Mucosa of rectum (tissue), 2 donors: Measurements from ENCODE around the gene EFR3B.

Experiments
- H3K27ac ChIP-seq, 2 donors: one replicate each; pipeline ENCODE4 v1.7.0; 2013; ENCODE audit warnings: inconsistent platforms in 2 of 2, low read depth in 2 of 2, low read length in 2 of 2
- H3K27me3 ChIP-seq, 2 donors: one replicate each; pipeline ENCODE4 v1.7.0; 2013; ENCODE audit warnings: low read length in 2 of 2; ENCODE audit not compliant: control insufficient read depth in 2 of 2, insufficient read depth in 2 of 2
- H3K36me3 ChIP-seq, 2 donors: one replicate each; pipeline ENCODE4 v1.7.0; 2013; ENCODE audit warnings: low read length in 2 of 2; ENCODE audit not compliant: control insufficient read depth in 2 of 2, insufficient read depth in 2 of 2
- H3K4me1 ChIP-seq, 2 donors: one replicate each; pipeline ENCODE4 v1.7.0; 2013; ENCODE audit warnings: low read length in 2 of 2, mild to moderate bottlenecking in 1 of 2; ENCODE audit not compliant: control insufficient read depth in 2 of 2, insufficient read depth in 2 of 2
- H3K4me3 ChIP-seq, 2 donors: one replicate each; pipeline ENCODE4 v1.7.0; 2013; ENCODE audit warnings: low read length in 2 of 2
- H3K9ac ChIP-seq, 2 donors: one replicate each; pipeline ENCODE4 v1.7.0; 2013; ENCODE audit warnings: low read length in 2 of 2, low read depth in 1 of 2, mild to moderate bottlenecking in 1 of 2
- H3K9me3 ChIP-seq, 2 donors: one replicate each; pipeline ENCODE4 v1.7.0; 2013; ENCODE audit warnings: low read length in 2 of 2; ENCODE audit not compliant: control insufficient read depth in 2 of 2
- donor health status: healthy.
- donor health status: Normal muscosa, but diverticular disease.

Gene EFR3B

DNA sequence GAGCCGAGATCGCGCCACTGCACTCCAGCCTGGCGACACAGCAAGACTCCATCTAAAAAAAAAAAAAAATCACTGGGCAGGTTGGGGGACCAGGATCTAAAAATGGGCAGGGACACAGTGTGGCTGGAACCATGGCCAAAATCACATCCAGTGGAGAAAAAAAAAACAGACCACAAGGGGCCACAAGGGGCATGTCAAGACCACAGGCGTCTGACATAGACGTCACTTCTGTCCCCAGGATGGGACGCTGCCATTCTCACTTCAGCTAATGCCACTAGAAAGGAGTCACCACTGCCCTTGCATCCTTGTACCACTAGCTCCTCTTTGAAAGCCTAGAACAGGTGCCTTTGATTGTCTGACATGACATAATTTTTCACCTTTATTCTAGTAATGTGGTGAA, 129.0 kb downstream of the EFR3B start:
- Histone ChIP-seq H3K27ac (no peak overlapping the region), H3K9ac (no peak overlapping the region), H3K9me3 (no peaks in the 10 kb centered on the region), H3K36me3 (no peaks in the 10 kb centered on the region), H3K27me3 (peaks cover 30 to 31% of the 10 kb centered on the region in 2 donors), H3K4me1 (peaks cover 0 to 9% of the 10 kb centered on the region in 2 donors), H3K4me3 (no peak overlapping the region)

DNA sequence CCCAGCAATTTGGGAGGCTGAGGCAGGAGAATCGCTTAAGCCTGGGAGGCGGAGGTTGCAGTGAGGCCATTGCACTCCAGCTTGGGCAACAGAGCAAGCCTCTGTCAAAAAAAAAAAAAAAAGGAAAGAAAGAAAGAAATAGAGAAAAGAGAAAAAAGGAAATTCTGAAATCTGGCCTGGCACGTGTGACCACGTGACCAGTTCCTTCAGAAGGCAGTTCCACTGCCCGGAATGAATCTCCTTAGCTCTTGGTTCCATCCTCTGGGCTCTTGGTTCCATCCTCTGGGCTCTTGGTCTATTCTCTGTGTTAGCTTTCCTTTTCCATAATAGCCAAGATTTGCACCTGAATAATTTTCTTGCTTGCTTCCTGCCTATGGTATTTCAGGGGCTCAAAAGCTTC, 131.8 kb downstream of the EFR3B start:
- Histone ChIP-seq H3K36me3 (no peaks in the 10 kb centered on the region), H3K27ac (no peak overlapping the region), H3K9me3 (no peaks in the 10 kb centered on the region), H3K4me1 (peaks cover 0 to 2% of the 10 kb centered on the region in 2 donors), H3K9ac (no peak overlapping the region), H3K27me3 (peaks cover 14 to 18% of the 10 kb centered on the region in 2 donors), H3K4me3 (no peak overlapping the region)

DNA sequence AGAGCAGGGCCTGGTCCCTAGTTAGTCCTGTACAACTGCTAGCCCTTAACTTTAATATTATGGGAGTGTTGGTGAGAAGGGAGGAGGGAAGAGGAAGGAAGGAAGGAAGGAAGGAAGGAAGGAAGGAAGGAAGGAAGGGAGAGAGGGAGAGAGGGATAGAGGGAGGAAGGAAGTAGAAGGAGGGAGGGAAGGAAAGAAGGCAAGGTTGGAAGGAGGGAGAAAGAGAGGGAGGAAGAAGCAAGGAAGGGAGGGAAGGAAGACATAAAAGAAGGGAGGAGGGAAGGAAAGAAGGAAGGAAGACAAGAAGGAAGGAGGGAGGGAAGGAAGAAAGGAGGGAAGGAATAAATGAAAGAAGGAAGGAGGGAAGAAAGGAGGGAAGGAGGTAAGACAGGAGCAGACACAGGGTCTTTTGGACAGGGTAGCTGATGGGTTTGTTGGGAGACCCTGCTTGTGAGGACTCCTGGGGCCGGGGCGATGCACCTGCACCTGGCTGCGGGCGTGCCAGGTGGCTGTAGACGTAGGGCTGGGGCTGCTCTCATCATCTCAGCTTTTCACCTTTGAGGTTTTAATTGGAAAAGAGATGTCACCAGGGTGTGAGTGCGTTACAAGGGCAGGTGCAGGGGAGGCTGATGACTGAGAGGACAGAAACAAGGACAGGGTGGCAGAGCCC, 132.5 kb downstream of the EFR3B start:
- Histone ChIP-seq H3K36me3 (no peaks in the 10 kb centered on the region), H3K27me3 (peaks cover 8 to 12% of the 10 kb centered on the region in 2 donors), H3K9me3 (no peaks in the 10 kb centered on the region), H3K27ac (no peak overlapping the region), H3K4me3 (no peak overlapping the region), H3K4me1 (no peaks in the 10 kb centered on the region), H3K9ac (no peak overlapping the region)

DNA sequence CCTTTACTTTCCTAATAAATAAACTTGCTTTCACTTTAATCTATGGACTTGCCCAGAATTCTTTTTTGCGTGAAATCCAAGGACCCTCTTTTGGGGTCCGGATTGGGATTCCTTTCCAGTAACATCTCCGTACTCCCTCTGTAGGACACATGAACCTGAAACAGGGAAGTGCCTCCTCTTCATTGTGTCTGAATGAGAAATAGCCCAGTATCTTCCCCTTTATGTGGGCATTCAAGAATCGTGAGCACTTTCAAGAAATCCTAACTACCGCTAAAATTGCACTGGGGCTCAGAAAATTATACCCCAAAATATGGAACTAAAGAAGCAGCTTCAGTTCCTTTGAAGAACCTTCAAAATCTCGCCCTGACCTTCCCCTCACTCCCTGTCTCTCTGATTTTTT, 134.3 kb downstream of the EFR3B start:
- H3K27me3 ChIP-seq: peaks cover 3 to 5% of the 10 kb centered on the region in 2 donors
- no peaks in the 10 kb centered on the region for H3K4me1 ChIP-seq
- no peak overlapping the region for H3K4me3 ChIP-seq

DNA sequence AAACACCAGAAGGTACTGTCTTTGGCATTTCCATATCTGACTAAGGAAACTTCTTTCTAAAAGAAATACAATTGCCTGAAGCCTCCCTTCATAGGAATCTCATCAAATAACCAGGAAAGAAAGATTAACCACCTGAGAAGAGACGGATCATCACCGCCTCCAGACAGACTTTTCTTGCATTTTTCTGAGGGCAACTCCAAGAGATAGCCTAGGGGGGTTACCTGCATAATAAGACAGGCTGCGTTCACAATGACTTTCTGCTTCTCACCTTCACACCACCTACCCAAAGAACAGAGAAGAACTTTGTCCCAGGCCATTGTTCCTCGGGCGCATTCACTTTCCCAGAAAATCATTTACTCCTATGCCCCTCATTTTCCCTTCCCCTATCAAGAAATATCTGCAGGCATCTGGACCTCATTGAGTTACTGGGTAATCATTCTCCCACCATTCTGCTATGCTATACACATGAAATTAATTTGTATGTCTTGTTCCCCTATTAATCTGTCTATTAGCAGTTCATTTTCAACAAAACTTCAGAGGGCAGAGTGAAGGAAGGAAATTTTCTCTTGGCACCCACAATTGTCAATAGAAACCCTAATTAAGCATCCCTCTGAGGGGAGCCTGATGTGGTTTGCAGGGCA, 134.8 kb downstream of the EFR3B start:
- H3K27ac ChIP-seq: no peak overlapping the region
- H3K9me3 ChIP-seq: no peaks in the 10 kb centered on the region
- no peak overlapping the region for H3K4me3 ChIP-seq
- H3K27me3 ChIP-seq: peaks cover 3 to 5% of the 10 kb centered on the region in 2 donors
- no peaks in the 10 kb centered on the region for H3K4me1 ChIP-seq
- H3K9ac ChIP-seq: no peak overlapping the region
- no peaks in the 10 kb centered on the region for H3K36me3 ChIP-seq

More for the DNA sequence above, 134.3 kb downstream of the EFR3B start:
- no peaks in the 10 kb centered on the region for H3K9me3 ChIP-seq
- no peaks in the 10 kb centered on the region for H3K36me3 ChIP-seq
- H3K9ac ChIP-seq: no peak overlapping the region
- no peak overlapping the region for H3K27ac ChIP-seq

DNA sequence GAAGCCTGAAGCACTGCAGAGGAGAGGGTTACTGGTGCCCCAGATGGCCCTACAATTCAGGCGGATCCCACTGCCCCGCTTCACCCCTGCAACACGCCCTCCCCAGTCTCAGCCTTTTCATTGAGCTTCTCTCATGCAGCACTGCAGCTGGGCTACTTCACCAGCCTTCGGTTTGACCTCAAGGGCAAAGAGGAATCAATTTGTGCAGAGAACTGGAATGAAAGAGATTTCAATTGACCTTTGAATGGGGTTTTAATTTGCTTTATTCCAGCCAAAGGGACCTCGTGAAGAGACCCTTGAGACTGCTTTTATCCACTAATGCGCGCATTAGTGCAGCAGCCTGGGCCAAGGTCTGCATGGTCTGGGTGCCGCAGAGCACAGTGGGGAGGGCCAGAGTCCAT, 135.3 kb downstream of the EFR3B start:
- H3K9me3 ChIP-seq: peaks cover 0 to 2% of the 10 kb centered on the region in 2 donors
- no peaks in the 10 kb centered on the region for H3K4me1 ChIP-seq

DNA sequence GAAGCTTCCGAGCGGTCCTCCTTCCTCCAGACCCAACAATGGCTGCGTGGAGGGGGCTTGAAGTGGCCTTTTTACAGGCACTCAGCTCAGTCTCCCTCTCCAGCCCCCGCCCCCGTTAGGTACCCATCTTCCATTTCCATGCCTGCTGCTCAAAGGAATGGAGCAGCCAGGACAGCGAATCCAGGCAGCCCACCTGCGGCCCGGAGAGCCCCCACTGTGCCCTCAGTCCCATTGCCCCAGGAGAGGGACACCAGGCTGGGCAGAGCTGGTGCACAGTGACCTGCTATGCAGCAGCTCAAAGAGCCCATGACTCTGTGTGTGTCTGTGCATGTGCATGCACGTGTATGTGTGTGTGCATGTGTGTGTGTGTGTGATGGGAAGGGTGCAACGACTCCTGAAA, 137.1 kb downstream of the EFR3B start:
- Histone ChIP-seq H3K4me1 (no peaks in the 10 kb centered on the region), H3K27ac (no peak overlapping the region), H3K36me3 (no peaks in the 10 kb centered on the region), H3K9ac (no peak overlapping the region), H3K27me3 (peaks cover 3 to 5% of the 10 kb centered on the region in 2 donors), H3K4me3 (no peak overlapping the region), H3K9me3 (peaks cover 0 to 2% of the 10 kb centered on the region in 2 donors)

More for the DNA sequence above, 135.3 kb downstream of the EFR3B start:
- Histone ChIP-seq H3K27ac (no peak overlapping the region), H3K4me3 (no peak overlapping the region), H3K27me3 (peaks cover 3 to 5% of the 10 kb centered on the region in 2 donors), H3K36me3 (no peaks in the 10 kb centered on the region), H3K9ac (no peak overlapping the region)

DNA sequence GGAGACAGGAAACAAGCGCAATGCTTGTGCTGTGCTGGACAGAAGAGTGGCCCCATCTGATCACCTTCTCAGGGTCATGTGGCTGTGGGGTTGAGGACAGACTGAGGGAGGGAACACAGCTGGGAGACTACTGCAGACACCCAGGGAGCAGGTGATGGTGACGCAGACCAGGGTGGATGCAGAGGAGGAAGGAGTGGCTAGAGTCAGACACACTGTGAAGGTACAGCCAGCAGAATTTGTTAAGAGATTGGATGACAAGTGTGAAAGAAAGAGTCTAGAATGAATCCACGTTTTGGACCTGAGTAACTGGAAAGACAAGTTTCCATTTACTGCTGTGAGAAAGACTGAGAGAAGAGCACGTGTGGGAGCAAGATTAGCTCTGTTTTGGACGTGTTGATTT, 142.4 kb downstream of the EFR3B start:
- Histone ChIP-seq H3K36me3 (no peaks in the 10 kb centered on the region), H3K4me1 (peaks cover 0 to 5% of the 10 kb centered on the region in 2 donors), H3K9me3 (peaks cover 0 to 2% of the 10 kb centered on the region in 2 donors), H3K27me3 (no peaks in the 10 kb centered on the region), H3K4me3 (no peak overlapping the region), H3K27ac (no peak overlapping the region), H3K9ac (no peak overlapping the region)

DNA sequence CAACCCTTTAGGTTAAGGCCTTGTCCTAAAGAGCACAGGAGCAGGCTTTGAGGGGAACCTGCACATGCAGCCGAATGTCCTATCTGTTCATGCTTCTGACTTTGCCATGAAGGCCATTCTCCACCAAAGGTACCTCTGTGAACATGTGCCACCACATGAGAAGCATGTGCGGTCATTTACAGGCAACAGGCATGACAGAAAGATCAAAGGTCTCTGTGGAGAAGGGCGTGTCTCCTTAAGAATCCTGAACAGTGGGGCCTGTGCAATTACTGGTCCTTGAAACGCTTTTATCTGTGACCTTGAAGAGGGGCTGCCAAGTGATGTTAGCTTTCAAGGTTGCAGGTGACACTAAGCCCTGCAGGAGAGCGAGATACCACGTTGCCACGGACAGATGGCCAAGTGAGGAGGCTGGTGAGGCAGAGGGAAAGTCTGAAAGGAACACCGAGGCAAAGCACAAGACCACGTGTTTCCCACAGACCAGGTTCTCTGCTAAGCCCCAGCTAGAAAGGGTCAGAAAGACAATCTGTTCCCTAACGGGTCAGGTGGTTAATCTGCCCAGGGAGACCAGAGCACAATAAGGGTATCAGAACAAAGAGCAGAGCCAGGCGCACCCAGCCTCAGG, 146.0 kb downstream of the EFR3B start:
- Histone ChIP-seq H3K27ac (no peak overlapping the region), H3K9me3 (no peaks in the 10 kb centered on the region), H3K27me3 (no peaks in the 10 kb centered on the region), H3K36me3 (no peaks in the 10 kb centered on the region), H3K4me3 (no peak overlapping the region), H3K9ac (no peak overlapping the region), H3K4me1 (peaks cover 0 to 5% of the 10 kb centered on the region in 2 donors)

DNA sequence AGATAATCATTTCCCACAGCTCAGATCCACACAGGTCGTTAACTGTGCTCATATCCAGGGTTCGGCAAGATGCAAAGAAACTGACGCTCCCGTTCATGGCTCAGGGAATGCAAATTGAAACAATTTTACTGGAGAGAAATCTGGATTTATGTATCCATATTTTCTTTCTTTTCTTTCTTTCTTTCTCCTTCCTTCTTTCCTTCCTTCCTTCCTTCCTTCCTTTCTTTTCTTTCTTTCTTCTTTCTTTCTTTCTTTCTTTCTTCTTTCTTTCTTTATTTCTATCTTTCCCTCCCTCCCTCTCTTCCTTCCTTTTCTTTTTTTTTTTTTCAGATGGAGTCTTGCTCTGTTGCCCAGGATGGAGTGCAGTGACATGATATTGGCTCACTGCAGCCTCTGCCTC, 146.5 kb downstream of the EFR3B start:
- peaks cover 0 to 5% of the 10 kb centered on the region in 2 donors for H3K4me1 ChIP-seq
- no peaks in the 10 kb centered on the region for H3K36me3 ChIP-seq
- H3K4me3 ChIP-seq: no peak overlapping the region
- H3K27me3 ChIP-seq: no peaks in the 10 kb centered on the region
- no peak overlapping the region for H3K27ac ChIP-seq
- H3K9ac ChIP-seq: no peak overlapping the region
- no peaks in the 10 kb centered on the region for H3K9me3 ChIP-seq
